HT1080 (cell line): ENCODE measurements around the gene DTNB. TPM values are rescaled to one million over a fixed set of nuclear protein-coding genes. Genes with fewer than 3 reads are reported as not detected.
"Not testable (repeated sequence)": the region's sequence is repeated elsewhere in the genome, so short reads cannot be mapped to it uniquely, and the experiment has no call there.

Experiments used
- DNase-seq: peaks from one replicate; pipeline ENCODE4 v3.0.0-alpha.2; 2015; ENCODE audit warnings: low read depth
- total RNA-seq: library from RNA; depleted of rRNA; stranded (reverse); fragments of >200 nt; shearing (Covaris generic); gene quantifications from 2 replicates; pipeline ENCODE4 v1.2.3, GENCODE V29; 2014

DTNB gene
- total RNA-seq, 1 experiment from 2014 or later, result 6.0 TPM

- no peak for DNase-seq
Observed at GRCh38 chr2:25632396-25632795, 41.0 kb downstream of the DTNB start.

- no peak for DNase-seq
Observed at GRCh38 chr2:25624635-25625034, 48.7 kb downstream of the DTNB start.

- no peak for DNase-seq
Observed at GRCh38 chr2:25623361-25623760, 50.0 kb downstream of the DTNB start.

GRCh38 chr2:25620711-25621110, 52.7 kb downstream of the DTNB start:
- DNase-seq, result no peak

- no peak for DNase-seq
Observed at GRCh38 chr2:25620077-25620476, 53.3 kb downstream of the DTNB start.

- DNase-seq, result no peak
Observed at GRCh38 chr2:25619185-25619584, 54.2 kb downstream of the DTNB start.

- peak; percentile 89 for DNase-seq
Observed at GRCh38 chr2:25618676-25619075, 54.7 kb downstream of the DTNB start.

GRCh38 chr2:25617948-25618646, 55.3 kb downstream of the DTNB start:
- peak; percentile 79 for DNase-seq

GRCh38 chr2:25615920-25616319, 57.5 kb downstream of the DTNB start:
- no peak for DNase-seq

- DNase-seq, result no peak
Observed at GRCh38 chr2:25615386-25615785, 58.0 kb downstream of the DTNB start.

- no peak for DNase-seq
Observed at GRCh38 chr2:25614711-25615110, 58.7 kb downstream of the DTNB start.

GRCh38 chr2:25608718-25609117, 64.7 kb downstream of the DTNB start:
- DNase-seq, result no peak

- peak; percentile 13 for DNase-seq
Observed at GRCh38 chr2:25606892-25607291, 66.5 kb downstream of the DTNB start.

GRCh38 chr2:25602333-25602723, 71.0 kb downstream of the DTNB start:
- DNase-seq, result no peak

- not testable (repeated sequence) for DNase-seq
Observed at GRCh38 chr2:25601711-25602332, 71.6 kb downstream of the DTNB start.

- no peak for DNase-seq
Observed at GRCh38 chr2:25598911-25599310, 74.5 kb downstream of the DTNB start.

GRCh38 chr2:25598332-25598731, 75.0 kb downstream of the DTNB start:
- DNase-seq, result no peak

GRCh38 chr2:25597881-25598280, 75.5 kb downstream of the DTNB start:
- DNase-seq, result no peak

- no peak for DNase-seq
Observed at GRCh38 chr2:25596516-25597244, 76.7 kb downstream of the DTNB start.

- DNase-seq, result no peak
Observed at GRCh38 chr2:25595393-25595792, 78.0 kb downstream of the DTNB start.

GRCh38 chr2:25594991-25595390, 78.4 kb downstream of the DTNB start:
- DNase-seq, result no peak

GRCh38 chr2:25592766-25593292, 80.5 kb downstream of the DTNB start:
- no peak for DNase-seq
